HG02973 (cell line): ENCODE data around the gene IQCF2.
"Not testable (repeated sequence)": the region's sequence is repeated elsewhere in the genome, so short reads cannot be mapped to it uniquely, and the experiment has no call there.

Experiments used
- ATAC-seq: cut with Tn5 transposase; IDR thresholded peaks from one replicate; pipeline ENCODE4 v1.9.1; 2021; ENCODE audit warnings: moderate library complexity; ENCODE audit not compliant: unreplicated experiment

Gene IQCF2

GRCh38 chr3:51876186-51876585 is 14.8 kb downstream of the IQCF2 start:
- no peak for ATAC-seq

- ATAC-seq: no peak
Measured at GRCh38 chr3:51879937-51880336, 18.5 kb downstream of the IQCF2 start.

- ATAC-seq: no peak
Measured at GRCh38 chr3:51886447-51886846, 25.0 kb downstream of the IQCF2 start.

GRCh38 chr3:51887620-51888019 is 26.2 kb downstream of the IQCF2 start:
- no peak for ATAC-seq

- ATAC-seq: no peak
Measured at GRCh38 chr3:51888463-51889105, 27.2 kb downstream of the IQCF2 start.

GRCh38 chr3:51891242-51892039 is 30.0 kb downstream of the IQCF2 start:
- no peak for ATAC-seq

- ATAC-seq: no peak
Measured at GRCh38 chr3:51894391-51894790, 33.0 kb downstream of the IQCF2 start.

GRCh38 chr3:51894939-51895338 is 33.5 kb downstream of the IQCF2 start:
- no peak for ATAC-seq

GRCh38 chr3:51896607-51897305 is 35.3 kb downstream of the IQCF2 start:
- ATAC-seq: no peak

- ATAC-seq: no peak
Measured at GRCh38 chr3:51897391-51897790, 36.0 kb downstream of the IQCF2 start.

GRCh38 chr3:51900043-51900442 is 38.6 kb downstream of the IQCF2 start:
- not testable (repeated sequence) for ATAC-seq

GRCh38 chr3:51902361-51902760 is 40.9 kb downstream of the IQCF2 start:
- ATAC-seq: not testable (repeated sequence)

GRCh38 chr3:51904034-51904823 is 42.8 kb downstream of the IQCF2 start:
- ATAC-seq: no peak

- no peak for ATAC-seq
Measured at GRCh38 chr3:51908026-51908425, 46.6 kb downstream of the IQCF2 start.
